Measurements from ENCODE around the gene CLDN9. TPM values are rescaled to one million over a fixed set of nuclear protein-coding genes. Genes with fewer than 3 reads are reported as not detected.

Gene CLDN9
- total and polyA plus RNA-seq, 12 donors, result 0.19 to 3.2 (median 0.90) TPM

- Histone ChIP-seq H3K4me1 (peaks cover 6 to 24% (median 12%) of the 10 kb centered on the region in 9 donors), H3K9me3 (no peaks in the 10 kb centered on the region), H3K36me3 (peaks cover 0 to 24% (median 17%) of the 10 kb centered on the region in 9 donors), H3K4me3 (no peak overlapping the region), H3K27me3 (peaks cover 9 to 70% (median 63%) of the 10 kb centered on the region in 7 donors), H3K27ac (no peak overlapping the region)
- DNase-seq (no peak), ATAC-seq (no peak)
- TF ChIP-seq CTCF (IDR thresholded peaks at IDR 0.05), result no peak
- 79 to 80% methylated on average over 33 of the region's 33 CpGs for WGBS, 2 donors
- intact Hi-C loops (cut with DNase I), result no loop called here
Observed at GRCh38 chr16:3030222-3031212, 17.8 kb downstream of the CLDN9 start.

GRCh38 chr16:3032624-3033023, 19.9 kb downstream of the CLDN9 start:
- Histone ChIP-seq H3K27me3 (peaks cover 21 to 91% (median 84%) of the 10 kb centered on the region in 7 donors), H3K4me3 (no peak overlapping the region), H3K27ac (no peak overlapping the region), H3K9me3 (no peaks in the 10 kb centered on the region), H3K36me3 (peaks cover 0 to 3% (median 0%) of the 10 kb centered on the region in 9 donors), H3K4me1 (peaks cover 6 to 38% (median 20%) of the 10 kb centered on the region in 9 donors)
- WGBS, 2 donors, result 39 to 44% methylated on average over 7 of the region's 7 CpGs
- intact Hi-C loops (cut with DNase I), result no loop called here
- DNase-seq, result no peak
- no peak for ATAC-seq
- TF ChIP-seq CTCF (IDR thresholded peaks at IDR 0.05), result no peak

GRCh38 chr16:3035289-3035971, 22.7 kb downstream of the CLDN9 start:
- ATAC-seq (no peak), DNase-seq (no peak)
- peaks cover 21 to 98% (median 93%) of the 10 kb centered on the region in 7 donors for H3K27me3 ChIP-seq
- H3K27ac ChIP-seq, result no peak overlapping the region
- peaks cover 0 to 16% (median 7%) of the 10 kb centered on the region in 9 donors for H3K4me1 ChIP-seq
- H3K36me3 ChIP-seq, result no peaks in the 10 kb centered on the region
- no peak overlapping the region for H3K4me3 ChIP-seq
- intact Hi-C loops (cut with DNase I), result loop anchor here in 1 of 10 donors (5.0 kb wide), 1 partner anchor 1437 kb away; the partner anchor contains the start of gene NMRAL1
- TF ChIP-seq CTCF (IDR thresholded peaks at IDR 0.05), result no peak
- no peaks in the 10 kb centered on the region for H3K9me3 ChIP-seq
- WGBS, 2 donors, result 39 to 44% methylated on average over 18 to 19 of the region's 19 CpGs
